ENCODE results near the gene NABP1. TPM values are rescaled to one million over a fixed set of nuclear protein-coding genes. Genes with fewer than 3 reads are reported as not detected.

The NABP1 gene
- total RNA-seq, 1 donor from 2014 or later = 142 TPM

DNA sequence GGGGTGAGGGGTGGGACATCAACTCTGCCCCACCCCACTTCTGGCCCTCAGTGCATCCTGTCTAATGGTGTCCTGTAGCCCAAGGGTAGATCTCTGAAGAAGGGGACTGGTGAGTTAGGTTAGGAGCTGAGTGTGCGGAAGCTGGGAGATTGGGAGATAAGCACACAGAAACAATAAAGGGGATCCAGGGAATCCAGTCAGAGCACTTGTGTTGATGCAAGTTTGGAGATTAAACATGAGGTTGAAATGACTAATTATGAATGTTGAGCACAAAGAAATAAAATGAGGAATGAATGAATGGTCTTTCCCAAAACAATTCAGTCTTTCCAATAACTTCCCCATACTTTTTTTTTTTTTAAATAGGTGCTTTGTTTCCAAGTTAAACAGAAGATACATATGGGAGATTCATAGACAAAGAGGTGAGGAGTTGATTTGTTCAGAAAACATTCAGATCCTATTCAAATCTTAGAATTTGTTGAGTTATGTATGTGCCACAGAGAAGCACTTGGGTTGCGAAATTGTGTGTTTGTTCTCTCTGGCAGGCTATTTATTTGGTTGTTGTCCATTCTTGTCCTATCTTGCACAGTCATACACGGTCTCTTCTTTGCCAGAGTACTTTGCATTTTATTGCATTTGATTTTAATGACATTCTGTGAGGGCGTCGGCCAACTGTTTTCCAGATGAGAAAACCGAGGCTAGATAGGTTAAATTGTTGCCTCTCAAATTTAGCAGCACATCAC lies 31.6 kb upstream of the NABP1 start:
- DNase-seq (ENCODE audit: low spot score) = no peak

DNA sequence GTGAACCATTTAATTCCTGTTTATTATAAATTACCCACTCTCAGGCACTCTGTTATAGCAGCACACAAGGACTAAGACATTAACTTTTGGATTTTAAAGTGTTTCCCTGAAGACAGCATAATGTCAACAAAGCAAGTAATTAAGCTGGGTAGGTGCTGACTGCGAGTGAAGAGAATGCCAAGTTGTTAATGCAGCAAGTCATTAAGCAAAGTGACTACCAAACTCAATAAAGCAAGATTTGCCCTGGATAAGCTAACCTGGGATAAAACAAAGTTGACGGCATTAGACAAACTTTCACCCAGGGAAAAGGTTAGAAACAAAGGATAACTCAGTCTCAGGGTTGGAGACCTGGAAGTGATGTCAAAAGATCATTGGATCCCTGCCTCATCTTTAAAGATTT lies 28.4 kb upstream of the NABP1 start:
- DNase-seq (ENCODE audit: low spot score) = no peak

DNA sequence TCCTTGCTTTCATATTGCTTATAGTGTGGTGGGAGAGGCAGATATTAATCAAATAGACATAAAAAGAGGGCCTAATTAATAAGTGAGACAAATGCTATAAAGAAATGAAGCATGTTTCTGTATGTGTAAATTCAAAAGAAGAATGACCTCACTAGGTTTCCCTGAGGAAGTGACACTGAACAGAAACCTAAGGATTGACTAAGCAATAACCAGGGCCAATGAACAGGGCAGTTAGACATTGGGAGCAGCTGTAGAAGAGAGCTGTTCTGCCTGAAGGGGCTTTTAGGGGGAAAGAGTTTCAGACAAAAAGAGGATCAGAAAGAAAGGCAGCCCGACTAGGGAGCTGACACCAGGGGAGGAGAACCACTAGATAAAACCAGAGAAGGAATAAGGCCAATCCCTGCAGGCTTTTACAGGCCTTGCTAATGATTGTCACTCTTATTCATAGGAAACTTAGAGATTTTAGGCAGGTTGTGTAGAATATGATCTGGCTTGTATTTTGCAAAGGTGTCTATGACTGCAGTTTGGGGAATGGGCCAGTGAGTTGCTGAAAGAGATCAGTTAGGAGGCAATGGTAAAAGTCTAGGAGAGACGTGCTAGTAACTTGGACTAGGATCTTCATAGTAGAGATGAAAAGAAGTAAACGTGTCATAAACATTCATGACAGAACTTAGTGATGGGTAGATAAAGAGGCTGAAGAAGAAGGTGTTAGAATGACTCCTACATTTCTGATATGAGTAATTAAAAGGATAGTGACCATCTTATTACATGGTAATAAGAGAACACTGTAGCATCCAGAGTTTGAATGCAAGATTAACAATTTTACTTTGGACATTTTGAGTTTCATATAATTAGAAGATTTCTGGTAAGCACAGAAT lies 26.8 kb upstream of the NABP1 start:
- no peak for DNase-seq (ENCODE audit: low spot score)

DNA sequence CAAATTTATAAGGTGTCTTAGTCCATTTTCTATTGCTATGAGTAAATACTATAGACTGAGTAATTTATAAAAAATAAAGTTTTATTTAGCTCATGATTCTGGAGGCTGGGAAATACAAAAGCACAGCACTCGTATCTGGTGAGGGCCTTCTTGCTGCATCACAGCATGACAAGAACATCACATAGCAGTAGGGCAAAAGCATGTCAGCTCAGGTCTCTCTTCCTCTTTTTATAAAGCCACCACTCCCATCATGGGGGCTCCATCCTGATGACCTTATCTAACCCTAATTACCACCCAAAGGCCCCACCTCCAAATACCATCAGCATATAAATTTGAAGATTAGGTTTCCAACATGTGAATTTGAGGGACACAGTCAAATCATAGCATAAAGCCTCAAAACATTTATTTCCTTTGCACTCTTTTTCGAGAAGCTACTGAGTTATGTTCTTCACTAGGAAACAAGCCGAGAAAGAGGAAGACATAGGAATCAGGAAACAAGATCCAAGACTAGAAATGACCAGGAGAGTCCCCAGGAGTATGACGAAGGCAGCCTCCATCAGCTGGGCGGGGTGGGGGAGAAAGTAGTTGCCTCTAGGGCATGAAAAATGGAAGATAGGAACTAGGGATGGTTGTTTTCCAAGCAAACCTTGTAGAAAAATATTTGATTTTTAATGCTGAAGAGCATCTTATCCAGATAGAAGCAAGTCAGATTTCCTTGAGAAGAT lies 24.1 kb upstream of the NABP1 start:
- no peak for DNase-seq (ENCODE audit: low spot score)

DNA sequence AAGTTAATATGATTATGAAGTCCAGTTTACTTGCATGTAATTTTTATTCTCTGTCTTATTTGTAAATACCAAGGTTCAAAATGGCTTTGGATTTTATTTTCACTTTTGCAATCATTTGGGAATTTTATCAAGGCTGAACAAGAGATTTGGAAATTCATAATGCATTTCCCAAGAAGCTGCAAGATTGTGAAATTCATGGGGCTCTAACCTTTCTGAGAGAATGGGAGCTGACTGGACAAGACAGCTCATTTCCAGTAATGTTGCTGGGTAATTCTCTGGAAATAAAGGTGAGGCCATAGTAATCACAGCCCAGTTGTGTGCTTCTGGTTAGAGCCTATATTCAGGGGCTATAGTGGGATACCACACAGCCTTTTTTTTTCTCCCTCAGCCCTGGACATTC lies 21.5 kb upstream of the NABP1 start:
- no peak for DNase-seq (ENCODE audit: low spot score)

DNA sequence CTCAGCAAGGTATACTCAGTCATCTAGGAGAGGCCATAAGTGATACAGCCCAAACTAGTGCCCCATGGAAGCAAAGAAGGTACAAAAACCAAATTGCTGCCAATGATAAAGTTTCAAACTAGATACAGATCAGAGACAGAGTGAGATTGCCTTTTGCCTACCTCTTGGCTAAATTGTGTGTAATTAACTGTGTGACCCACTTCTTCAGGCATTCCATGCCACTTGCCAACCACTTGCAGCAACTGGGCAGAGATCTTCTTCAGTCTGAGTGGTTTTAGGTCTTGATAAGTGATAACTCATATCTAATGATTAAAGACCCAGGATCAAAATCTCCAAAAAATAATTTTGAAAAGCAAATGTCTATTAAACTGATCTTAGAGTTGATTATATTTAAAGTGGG lies 21.1 kb upstream of the NABP1 start:
- DNase-seq (ENCODE audit: low spot score) = no peak

DNA sequence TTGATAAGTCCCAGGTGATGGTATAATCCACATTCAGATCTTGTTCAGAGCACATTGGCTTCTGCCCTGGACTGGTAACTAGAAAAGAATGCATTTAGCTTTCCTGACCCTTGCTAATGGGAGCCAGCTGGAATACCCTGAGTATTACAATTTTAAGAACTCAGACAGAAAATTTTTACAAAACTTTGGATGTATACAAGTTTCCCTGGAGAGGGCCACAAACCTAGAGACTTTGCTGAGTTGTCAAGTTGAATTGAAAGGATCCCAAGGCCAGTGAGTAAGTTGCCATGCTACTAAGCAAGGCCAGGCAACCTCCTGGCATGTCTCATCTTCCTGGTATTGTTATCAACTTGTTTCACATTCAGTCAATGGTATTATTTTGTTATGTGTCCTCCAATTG lies 20.0 kb upstream of the NABP1 start:
- DNase-seq (ENCODE audit: low spot score) = no peak

DNA sequence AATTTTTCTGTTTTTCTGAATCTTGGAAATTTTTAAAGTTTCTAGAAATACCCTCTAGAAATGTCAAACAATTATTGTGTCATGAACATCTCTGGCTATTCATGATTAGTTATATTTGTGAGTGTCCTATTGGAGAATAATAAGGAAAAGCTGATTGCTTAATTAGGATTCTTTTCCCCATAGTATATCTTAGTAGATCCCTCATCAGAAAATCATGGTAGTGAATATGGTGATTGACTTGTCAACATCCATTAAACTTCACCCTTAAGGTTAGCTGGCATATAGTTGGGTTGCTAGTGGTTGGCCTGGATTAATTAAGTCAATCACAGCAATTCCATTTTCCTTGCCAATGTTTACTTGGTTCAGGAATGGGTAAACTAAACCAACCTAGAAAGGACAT lies 18.7 kb upstream of the NABP1 start:
- DNase-seq (ENCODE audit: low spot score) = no peak

DNA sequence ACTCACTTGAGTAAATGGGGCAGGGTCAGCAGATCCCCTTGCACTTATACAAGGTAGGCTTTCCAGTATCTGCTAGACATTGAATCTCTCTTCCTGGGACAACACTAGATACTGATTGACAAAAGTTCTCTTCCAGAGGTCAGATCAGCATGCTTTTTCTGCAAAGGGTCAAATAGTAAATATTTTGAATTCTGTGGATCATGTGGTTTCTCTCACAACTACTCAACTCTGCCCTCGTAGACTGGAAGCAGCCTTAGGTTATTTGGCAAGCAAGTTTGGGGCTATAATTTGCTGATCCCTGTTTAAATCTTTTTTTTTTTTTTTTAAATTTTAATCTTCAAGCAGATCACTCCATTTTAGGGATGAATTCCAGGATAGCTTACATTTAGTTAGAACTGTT lies 17.4 kb upstream of the NABP1 start:
- DNase-seq (ENCODE audit: low spot score) = no peak

DNA sequence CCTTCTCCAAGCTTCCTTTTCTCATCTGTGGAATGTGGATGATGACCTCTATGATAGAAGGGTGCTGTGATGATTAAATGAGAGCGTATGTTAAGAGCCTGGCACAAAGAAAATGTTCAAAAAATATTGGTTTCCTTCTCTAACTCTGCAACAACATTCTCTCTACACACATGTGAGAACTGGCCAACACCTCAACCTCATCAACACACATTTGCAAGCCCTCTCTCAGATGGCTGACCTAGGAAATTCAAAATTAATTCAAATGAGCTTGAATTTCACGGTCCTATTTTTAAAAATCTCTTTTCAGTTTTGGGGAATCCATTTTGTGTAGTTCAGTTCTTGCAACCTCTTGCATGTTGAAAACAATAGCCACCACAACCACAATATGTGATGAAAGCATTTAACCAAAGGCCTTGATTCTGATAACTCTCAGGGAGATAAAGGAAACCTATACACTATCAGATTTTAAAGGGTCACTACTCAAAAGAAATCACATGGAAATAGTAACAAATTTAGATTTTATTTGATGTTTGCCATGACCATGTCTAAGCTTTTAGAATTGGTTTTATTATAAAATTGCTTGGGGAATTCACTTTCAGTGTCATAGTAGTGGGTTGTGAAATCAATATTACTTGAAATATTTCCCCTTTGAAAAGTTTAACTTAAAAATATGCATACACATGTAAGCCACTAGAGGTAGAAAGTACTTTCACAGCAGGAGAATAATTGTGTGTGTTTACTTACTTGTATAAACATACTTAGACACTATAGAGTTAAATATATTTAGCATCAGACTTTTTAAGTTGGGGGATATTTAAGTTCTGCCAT lies 16.6 kb upstream of the NABP1 start:
- no peak for DNase-seq (ENCODE audit: low spot score)

DNA sequence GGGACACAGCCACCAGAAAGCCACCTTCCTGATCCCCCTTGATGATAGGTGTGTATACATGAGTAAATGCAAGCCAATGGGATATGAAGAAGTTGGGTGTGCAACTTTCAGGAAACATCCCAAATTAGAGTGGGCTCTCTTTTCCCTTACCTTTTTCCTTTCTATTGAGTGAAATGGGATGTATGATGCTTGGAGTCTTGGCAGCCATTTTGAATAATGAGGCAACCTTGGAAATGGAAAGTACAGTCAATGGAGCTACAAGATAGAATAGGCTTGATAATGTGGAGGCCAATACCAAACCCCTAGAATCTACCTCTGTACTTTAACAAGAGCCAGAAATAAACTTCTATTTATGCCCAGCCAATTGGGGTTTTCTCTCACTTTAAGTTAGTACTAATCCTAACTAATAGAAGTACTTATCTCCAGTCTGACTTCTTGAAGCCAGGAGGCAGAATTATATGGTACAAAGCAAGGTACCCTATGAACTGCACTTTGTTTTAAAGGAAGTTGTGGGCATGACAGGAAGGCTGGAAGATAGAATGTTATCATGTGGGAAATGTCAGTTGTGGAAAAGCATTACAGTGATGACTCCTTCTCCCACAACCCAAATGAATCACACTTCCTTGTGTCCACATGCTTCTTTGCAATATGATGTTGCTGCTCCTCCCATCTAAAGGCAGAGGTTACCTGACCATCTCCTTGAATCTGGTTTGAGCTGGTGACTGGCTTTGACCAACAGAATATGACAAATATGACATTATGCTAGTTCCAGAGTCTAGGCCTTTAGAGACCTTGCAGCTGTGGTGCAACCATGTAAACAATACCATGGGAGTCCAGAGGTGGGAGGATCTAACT lies 12.9 kb upstream of the NABP1 start:
- no peak for DNase-seq (ENCODE audit: low spot score)

DNA sequence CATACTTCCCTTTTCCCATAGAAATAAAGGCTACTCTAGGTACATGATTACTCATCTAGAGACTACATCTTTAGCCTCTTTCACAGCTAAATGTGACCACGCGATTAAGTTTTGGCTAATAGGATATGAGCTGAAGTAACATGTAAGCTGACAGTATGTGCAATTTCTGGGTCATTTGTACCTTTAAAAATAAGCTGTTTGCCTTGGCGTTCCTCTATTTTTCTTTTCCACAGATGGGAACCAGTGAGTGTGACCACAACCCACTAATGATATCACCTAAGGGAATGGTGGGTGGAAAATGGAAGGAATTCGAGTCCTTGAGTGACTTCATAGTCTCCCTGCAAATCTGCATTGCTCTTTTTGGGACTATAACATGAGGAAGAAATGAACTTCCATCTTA lies 11.7 kb upstream of the NABP1 start:
- no peak for DNase-seq (ENCODE audit: low spot score)

DNA sequence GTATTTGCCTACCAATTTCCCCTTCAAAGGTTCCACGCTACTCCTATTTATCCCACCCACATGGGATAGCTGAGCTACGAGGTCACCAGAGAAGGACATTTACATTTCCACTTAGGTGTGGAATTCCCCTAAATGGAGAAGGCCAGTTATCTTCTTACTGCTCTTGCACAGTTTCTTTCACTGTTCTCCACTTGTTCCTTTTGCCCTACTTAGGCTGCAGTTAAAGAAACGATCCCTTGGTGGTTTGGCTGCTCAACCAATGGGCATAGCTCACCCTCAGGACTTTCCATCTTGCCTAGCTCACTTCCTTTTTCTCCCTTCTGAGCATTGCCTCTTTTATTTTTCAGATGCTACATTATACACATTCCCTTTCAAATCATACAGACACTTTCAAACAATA lies 11.2 kb upstream of the NABP1 start:
- DNase-seq (ENCODE audit: low spot score) = no peak

DNA sequence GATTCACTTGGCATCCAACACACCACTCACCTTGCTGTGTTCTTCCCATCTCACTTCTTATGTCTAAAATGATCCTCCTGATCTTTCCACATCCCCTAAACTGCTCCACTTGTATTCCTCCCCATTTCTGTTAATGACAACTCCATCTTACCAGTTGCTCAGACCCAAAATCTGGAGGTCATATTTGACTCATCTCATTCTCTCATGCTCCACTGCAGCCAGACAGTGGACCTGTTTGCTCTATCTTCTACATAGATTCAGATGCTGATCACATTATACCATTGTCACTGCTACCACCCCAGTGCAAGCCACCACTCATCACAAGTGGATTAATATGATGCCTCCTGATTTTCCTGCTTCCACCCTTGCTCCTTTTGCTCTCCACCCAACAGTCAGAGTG lies 7.9 kb upstream of the NABP1 start:
- no peak for DNase-seq (ENCODE audit: low spot score)

DNA sequence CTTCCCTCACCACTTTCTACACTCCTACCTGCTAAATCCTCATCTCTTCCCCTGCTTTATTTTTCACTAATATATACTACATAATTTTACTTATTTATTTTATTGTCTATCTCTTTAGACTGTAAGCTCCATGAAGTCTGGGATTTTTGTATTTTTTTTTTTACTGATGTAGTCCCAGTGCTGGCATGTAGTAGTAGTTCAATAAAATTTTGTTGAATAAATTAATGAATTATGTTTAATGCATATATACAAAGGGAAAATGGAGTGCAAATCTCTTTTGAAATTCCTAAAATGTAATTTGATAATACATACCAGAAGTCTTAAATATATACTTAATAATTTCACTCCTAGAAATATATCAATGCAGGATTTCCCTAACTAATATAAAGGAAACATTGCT lies 7.1 kb upstream of the NABP1 start:
- DNase-seq (ENCODE audit: low spot score) = no peak

DNA sequence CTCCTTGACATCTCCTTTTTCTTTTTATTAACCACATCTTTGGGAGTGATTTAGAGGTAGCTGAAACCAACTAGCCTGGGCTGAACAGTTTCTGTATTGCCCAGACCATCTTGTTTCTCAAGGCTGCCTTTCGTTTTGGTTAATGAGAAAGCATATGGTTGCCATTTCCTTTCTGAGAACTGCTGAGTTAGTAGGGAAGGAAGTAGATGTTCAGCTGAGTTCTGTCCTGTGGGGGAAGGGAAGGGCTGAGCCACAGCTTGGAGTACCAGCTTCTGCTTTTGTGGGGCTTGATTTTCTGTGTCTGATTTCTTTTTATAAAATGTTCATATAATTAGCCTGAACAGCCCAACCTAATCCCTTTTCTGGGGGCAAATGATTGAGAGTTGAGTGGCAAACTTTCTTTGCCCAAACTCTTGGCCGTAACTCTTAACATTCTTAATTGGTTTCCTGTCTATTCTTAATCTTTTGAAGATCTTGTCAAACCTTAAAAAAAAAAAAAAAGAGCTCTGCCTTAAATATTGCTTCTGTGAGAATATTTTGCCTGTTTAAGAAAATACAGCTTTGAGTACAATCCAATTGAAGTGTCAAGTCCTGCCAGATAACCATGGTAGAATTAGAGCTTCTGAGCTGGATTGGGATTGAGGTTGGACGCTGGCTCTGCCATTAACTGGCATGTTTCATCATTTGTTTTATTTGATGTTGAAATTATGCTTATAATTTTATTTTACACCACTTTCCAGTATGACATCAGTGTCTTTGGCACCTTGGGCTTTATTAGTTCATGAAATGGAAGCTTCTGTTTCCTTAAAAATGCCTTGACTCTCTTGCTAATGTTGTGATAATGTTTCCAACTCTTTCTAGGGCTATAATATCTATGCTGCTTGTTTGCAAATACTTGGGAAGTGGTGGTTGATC lies 1.9 kb upstream of the NABP1 start:
- DNase-seq (ENCODE audit: low spot score) = no peak

DNA sequence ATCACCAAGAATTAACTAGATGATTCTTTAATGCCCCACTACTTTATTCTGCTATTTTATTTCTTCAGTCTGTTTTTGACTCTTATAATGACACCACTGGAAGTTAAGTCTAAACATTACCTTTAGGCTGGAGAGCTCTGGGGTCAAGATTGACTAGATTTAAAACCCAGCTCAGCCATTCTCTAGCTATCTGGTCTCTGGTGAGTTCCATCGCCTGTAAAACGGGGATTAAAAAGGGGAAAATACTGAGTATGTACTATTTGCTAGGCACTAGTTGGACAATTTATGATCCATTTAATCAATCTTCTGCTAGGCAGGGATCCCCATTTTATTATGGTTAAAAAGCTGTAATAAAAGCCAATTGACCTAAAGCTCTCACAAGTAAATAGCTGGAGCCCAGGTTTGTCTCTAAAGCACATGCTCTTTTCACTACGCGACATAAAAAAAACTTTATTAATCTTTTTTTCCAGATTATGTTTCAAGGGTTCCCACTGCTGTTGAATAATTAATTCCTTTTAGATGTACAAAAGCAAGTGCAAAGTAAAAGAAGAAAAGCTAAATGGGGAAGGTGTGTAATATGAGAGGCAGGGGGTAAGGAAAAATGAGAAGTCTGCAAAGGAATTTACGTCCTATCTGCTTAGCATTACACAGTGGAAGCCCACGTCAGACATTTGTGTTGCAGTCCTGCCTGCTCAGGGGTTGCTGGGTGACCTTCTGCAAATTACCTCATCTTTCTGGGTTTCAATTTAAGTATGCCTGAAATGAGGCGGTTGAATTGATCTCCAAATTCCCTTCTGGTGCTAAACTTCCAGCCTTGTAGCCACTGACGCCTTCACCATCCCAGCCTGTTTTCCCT lies 918 bp upstream of the NABP1 start:
- no peak for DNase-seq (ENCODE audit: low spot score)

DNA sequence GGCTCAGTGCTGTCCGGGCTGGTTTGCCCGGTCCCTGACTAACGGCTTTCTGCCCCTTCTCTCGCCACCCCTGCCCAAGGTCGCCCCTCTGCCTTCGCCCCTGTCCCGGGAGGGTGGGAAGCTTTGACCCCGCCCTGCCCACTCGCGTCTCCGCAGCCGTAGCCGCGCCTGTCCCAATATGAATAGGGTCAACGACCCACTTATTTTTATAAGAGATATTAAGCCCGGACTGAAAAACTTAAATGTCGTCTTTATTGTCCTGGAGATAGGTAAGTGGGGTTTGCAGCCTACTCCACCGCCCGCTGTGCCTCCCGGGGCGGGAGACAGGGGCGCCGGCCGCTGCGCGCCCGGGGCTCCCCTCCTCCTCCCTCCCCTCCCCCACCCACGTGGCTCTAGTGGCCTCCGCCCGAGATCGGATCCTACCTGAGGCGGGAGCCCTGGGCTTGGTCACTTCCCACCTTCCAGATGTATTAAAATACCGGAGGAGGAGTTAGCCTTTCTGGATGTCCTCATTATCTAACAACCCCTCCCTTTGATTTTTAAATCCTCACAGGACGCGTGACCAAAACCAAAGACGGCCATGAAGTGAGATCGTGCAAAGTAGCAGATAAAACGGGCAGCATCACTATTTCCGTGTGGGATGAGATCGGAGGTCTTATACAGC lies 633 bp downstream of the NABP1 start:
- peak; percentile 90 for DNase-seq (ENCODE audit: low spot score)
